WTC11 (cell line): ENCODE results near the gene AUH. TPM values are rescaled to one million over a fixed set of nuclear protein-coding genes. Genes with fewer than 3 reads are reported as not detected.

Experiments used
- ATAC-seq: fragments of 200-7000 bp; cut with Tn5 transposase; 2 replicates; pipeline ENCODE4 v1.10.0; 2021; ENCODE audit warnings: mild to moderate bottlenecking, moderate library complexity
- CTCF ChIA-PET: fragments of 300-600 bp; sonication (Branson Sonifier 250); formaldehyde crosslinking; loops from one replicate; lab custom pipeline; 2021; ENCODE audit warnings: antibody characterized with exemption; lab: Charles Lee
- POLR2A ChIA-PET: fragments of 350-600 bp; sonication (Branson Sonifier 250); formaldehyde crosslinking; loops from one replicate; lab custom pipeline; 2021; ENCODE audit warnings: antibody characterized with exemption; lab: Charles Lee
- DNase-seq: peaks from one replicate; pipeline ENCODE4 v3.0.0; 2021; ENCODE audit warnings: low spot score
- H3K27ac Mint-ChIP-seq: 2 replicates; pipeline ENCODE4 v1.8.0; 2021; ENCODE audit warnings: mixed read lengths
- H3K27me3 Mint-ChIP-seq: 2 replicates; pipeline ENCODE4 v1.8.0; 2021; ENCODE audit warnings: low read depth, mild to moderate bottlenecking, moderate library complexity, mixed read lengths
- H3K36me3 Mint-ChIP-seq: 2 replicates; pipeline ENCODE4 v1.8.0; 2021; ENCODE audit warnings: mixed read lengths
- H3K4me1 Mint-ChIP-seq: 2 replicates; pipeline ENCODE4 v1.8.0; 2022; ENCODE audit warnings: mixed read lengths
- H3K4me3 Mint-ChIP-seq: 2 replicates; pipeline ENCODE4 v1.8.0; 2021; ENCODE audit warnings: mild to moderate bottlenecking, moderate library complexity, mixed read lengths
- H3K9me3 Mint-ChIP-seq: 2 replicates; pipeline ENCODE4 v1.8.0; 2021; ENCODE audit warnings: mixed read lengths
- AFF4 ChIP-seq: sonication (generic); formaldehyde crosslinking; IDR thresholded peaks from 2 replicates; pipeline ENCODE4 v1.8.1; 2023; ENCODE audit warnings: mild to moderate bottlenecking, missing genetic modification reagents, borderline replicate concordance
- ARID4B ChIP-seq: sonication (generic); formaldehyde crosslinking; IDR thresholded peaks from 2 replicates; pipeline ENCODE4 v1.8.0; 2023; ENCODE audit warnings: missing genetic modification reagents, mild to moderate bottlenecking, borderline replicate concordance
- ATF3 ChIP-seq: sonication (generic); formaldehyde crosslinking; conservative IDR thresholded peaks from 2 replicates; pipeline ENCODE4 v1.8.1; 2022; ENCODE audit warnings: mild to moderate bottlenecking, missing genetic modification reagents
- ATF6 ChIP-seq: sonication (generic); formaldehyde crosslinking; IDR thresholded peaks from 2 replicates; pipeline ENCODE4 v1.8.1; 2023; ENCODE audit warnings: mild to moderate bottlenecking, missing genetic modification reagents
- FOXP4 ChIP-seq: sonication (generic); formaldehyde crosslinking; IDR thresholded peaks from 2 replicates; pipeline ENCODE4 v1.8.0; 2022; ENCODE audit warnings: mild to moderate bottlenecking, missing genetic modification reagents
- GABPB1 ChIP-seq: sonication (generic); formaldehyde crosslinking; IDR thresholded peaks from 2 replicates; pipeline ENCODE4 v1.8.1; 2023; ENCODE audit warnings: mild to moderate bottlenecking, missing genetic modification reagents
- JUN ChIP-seq: sonication (generic); formaldehyde crosslinking; IDR thresholded peaks from 2 replicates; pipeline ENCODE4 v1.8.0; 2023; ENCODE audit warnings: mild to moderate bottlenecking, missing genetic modification reagents
- MLX ChIP-seq: sonication (generic); formaldehyde crosslinking; IDR thresholded peaks from 2 replicates; pipeline ENCODE4 v1.8.1; 2023; ENCODE audit warnings: mild to moderate bottlenecking, missing genetic modification reagents, moderate library complexity
- MYBL2 ChIP-seq: sonication (generic); formaldehyde crosslinking; IDR thresholded peaks from 2 replicates; pipeline ENCODE4 v1.8.1; 2023; ENCODE audit warnings: mild to moderate bottlenecking, moderate library complexity, missing genetic modification reagents
- NR1H2 ChIP-seq: sonication (generic); formaldehyde crosslinking; IDR thresholded peaks from 2 replicates; pipeline ENCODE4 v1.9.0; 2021; ENCODE audit warnings: mild to moderate bottlenecking, moderate library complexity, missing genetic modification reagents
- PRRX2 ChIP-seq: fragments of 250-450 bp; sonication (Bioruptor Pico); IDR thresholded peaks from 2 replicates; pipeline ENCODE4 v1.8.0; 2021; ENCODE audit warnings: mild to moderate bottlenecking
- ZNF263 ChIP-seq: sonication (generic); formaldehyde crosslinking; IDR thresholded peaks from 2 replicates; pipeline ENCODE4 v1.8.1; 2022; ENCODE audit warnings: low read depth, mild to moderate bottlenecking, moderate library complexity, missing genetic modification reagents
- ZNF317 ChIP-seq: sonication (generic); formaldehyde crosslinking; IDR thresholded peaks from 2 replicates; pipeline ENCODE4 v1.8.1; 2023; ENCODE audit warnings: low read depth, mild to moderate bottlenecking, moderate library complexity, missing genetic modification reagents, borderline replicate concordance
- ZSCAN18 ChIP-seq: fragments of 250-450 bp; sonication (Bioruptor Pico); IDR thresholded peaks from 2 replicates; pipeline ENCODE4 v2.1.2; 2022; ENCODE audit warnings: mild to moderate bottlenecking, moderate library complexity
- total RNA-seq: library from RNA; stranded (reverse); gene quantifications from 3 replicates; pipeline ENCODE4 v1.2.3, GENCODE V29; 2021
- TF ChIP-seq, protein P1 (sequence below): sonication (generic); formaldehyde crosslinking; IDR thresholded peaks from 2 replicates; pipeline ENCODE4 v1.8.0; 2022; ENCODE audit warnings: mild to moderate bottlenecking, missing genetic modification reagents
- TF ChIP-seq, protein P2 (sequence below): sonication (generic); formaldehyde crosslinking; IDR thresholded peaks from 2 replicates; pipeline ENCODE4 v1.8.0; 2022; ENCODE audit warnings: mild to moderate bottlenecking, missing genetic modification reagents

AUH gene
- total RNA-seq, 1 experiment from 2014 or later = 30.4 TPM

GRCh38 chr9:91247278-91247677 lies 114.4 kb downstream of the AUH start:
- ChIA-PET CTCF (no interaction called here), POLR2A (no interaction called here)
- TF ChIP-seq FOXP4 (CRISPR knock-in tag) = no peak
- TF ChIP-seq, protein P1, sequence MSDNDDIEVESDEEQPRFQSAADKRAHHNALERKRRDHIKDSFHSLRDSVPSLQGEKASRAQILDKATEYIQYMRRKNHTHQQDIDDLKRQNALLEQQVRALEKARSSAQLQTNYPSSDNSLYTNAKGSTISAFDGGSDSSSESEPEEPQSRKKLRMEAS (CRISPR knock-in tag) = no peak
- no peak for TF ChIP-seq ZNF317 (CRISPR knock-in tag)
- TF ChIP-seq ATF3 (CRISPR knock-in tag) = no peak
- TF ChIP-seq ATF6 (CRISPR knock-in tag) = no peak
- ATAC-seq (no peak), DNase-seq (no peak)
- H3K27me3 Mint-ChIP-seq = no peaks in the 10 kb centered on the region
- peak overlapping the region; percentile 6; the same call in 1 of the 2 replicates for H3K27ac Mint-ChIP-seq
- H3K4me3 Mint-ChIP-seq = no peak overlapping the region
- H3K9me3 Mint-ChIP-seq = no peaks in the 10 kb centered on the region
- no peaks in the 10 kb centered on the region for H3K36me3 Mint-ChIP-seq
- peaks cover 36% of the 10 kb centered on the region for H3K4me1 Mint-ChIP-seq

GRCh38 chr9:91246846-91247245 lies 114.9 kb downstream of the AUH start:
- ChIA-PET POLR2A (no interaction called here), CTCF (no interaction called here)
- no peak overlapping the region for H3K4me3 Mint-ChIP-seq
- no peaks in the 10 kb centered on the region for H3K36me3 Mint-ChIP-seq
- H3K9me3 Mint-ChIP-seq = no peaks in the 10 kb centered on the region
- no peak overlapping the region for H3K27ac Mint-ChIP-seq
- H3K4me1 Mint-ChIP-seq = peaks cover 39% of the 10 kb centered on the region
- H3K27me3 Mint-ChIP-seq = no peaks in the 10 kb centered on the region
- ATAC-seq (no peak; the same call in 1 of the 2 replicates), DNase-seq (no peak)
- no peak for TF ChIP-seq JUN (CRISPR knock-in tag)
- TF ChIP-seq, protein P2, sequence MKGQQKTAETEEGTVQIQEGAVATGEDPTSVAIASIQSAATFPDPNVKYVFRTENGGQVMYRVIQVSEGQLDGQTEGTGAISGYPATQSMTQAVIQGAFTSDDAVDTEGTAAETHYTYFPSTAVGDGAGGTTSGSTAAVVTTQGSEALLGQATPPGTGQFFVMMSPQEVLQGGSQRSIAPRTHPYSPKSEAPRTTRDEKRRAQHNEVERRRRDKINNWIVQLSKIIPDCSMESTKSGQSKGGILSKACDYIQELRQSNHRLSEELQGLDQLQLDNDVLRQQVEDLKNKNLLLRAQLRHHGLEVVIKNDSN = no peak
- TF ChIP-seq MLX (CRISPR knock-in tag) = no peak
- TF ChIP-seq ZNF263 (CRISPR knock-in tag) = no peak
- TF ChIP-seq MYBL2 (CRISPR knock-in tag) = no peak
- no peak for TF ChIP-seq ARID4B
- no peak for TF ChIP-seq ZSCAN18 (CRISPR knock-in tag)
- no peak for TF ChIP-seq AFF4 (CRISPR knock-in tag)
- no peak for TF ChIP-seq PRRX2 (CRISPR knock-in tag)
- no peak for TF ChIP-seq NR1H2 (CRISPR knock-in tag)
- no peak for TF ChIP-seq GABPB1
